ENCODE measurements around the gene KAT14.
"Not testable (repeated sequence)": the region's sequence is repeated elsewhere in the genome, so short reads cannot be mapped to it uniquely, and the experiment has no call there.

Gene KAT14

GRCh38 chr20:18225632-18226031 lies 88.0 kb downstream of the KAT14 start:
- no peak for DNase-seq

GRCh38 chr20:18226741-18227140 lies 89.1 kb downstream of the KAT14 start:
- not testable (repeated sequence) for DNase-seq

- DNase-seq: no peak
Observed at GRCh38 chr20:18233408-18233943, 95.8 kb downstream of the KAT14 start.
